GM21529 (cell line): ENCODE data around the gene OPALIN.

Source experiments
- ATAC-seq: cut with Tn5 transposase; IDR thresholded peaks from one replicate; pipeline ENCODE4 v1.9.1; 2021; ENCODE audit not compliant: unreplicated experiment

Gene OPALIN

GRCh38 chr10:96374639-96374984 lies 15.8 kb upstream of the OPALIN start:
- no peak for ATAC-seq

- ATAC-seq = no peak
Observed at GRCh38 chr10:96374004-96374403, 15.2 kb upstream of the OPALIN start.

- ATAC-seq = no peak
Observed at GRCh38 chr10:96371356-96371755, 12.6 kb upstream of the OPALIN start.

- no peak for ATAC-seq
Observed at GRCh38 chr10:96370584-96371157, 11.9 kb upstream of the OPALIN start.

- ATAC-seq = no peak
Observed at GRCh38 chr10:96369890-96370583, 11.2 kb upstream of the OPALIN start.

GRCh38 chr10:96368971-96369370 lies 10.2 kb upstream of the OPALIN start:
- no peak for ATAC-seq

- no peak for ATAC-seq
Observed at GRCh38 chr10:96367470-96367869, 8.7 kb upstream of the OPALIN start.

- ATAC-seq = no peak
Observed at GRCh38 chr10:96366508-96366907, 7.7 kb upstream of the OPALIN start.

- ATAC-seq = no peak
Observed at GRCh38 chr10:96365571-96365970, 6.8 kb upstream of the OPALIN start.

- no peak for ATAC-seq
Observed at GRCh38 chr10:96360766-96361165, 2.0 kb upstream of the OPALIN start.

- ATAC-seq = no peak
Observed at GRCh38 chr10:96360331-96360730, 1.5 kb upstream of the OPALIN start.

- ATAC-seq = no peak
Observed at GRCh38 chr10:96359616-96360015, 814 bp upstream of the OPALIN start.

- no peak for ATAC-seq
Observed at GRCh38 chr10:96357038-96357620, 1.7 kb downstream of the OPALIN start.

- no peak for ATAC-seq
Observed at GRCh38 chr10:96352582-96352981, 6.2 kb downstream of the OPALIN start.

GRCh38 chr10:96352027-96352426 lies 6.8 kb downstream of the OPALIN start:
- ATAC-seq = no peak

GRCh38 chr10:96346295-96346694 lies 12.5 kb downstream of the OPALIN start:
- ATAC-seq = no peak

- ATAC-seq = no peak
Observed at GRCh38 chr10:96345222-96345621, 13.6 kb downstream of the OPALIN start.

GRCh38 chr10:96344178-96344577 lies 14.6 kb downstream of the OPALIN start:
- no peak for ATAC-seq

- no peak for ATAC-seq
Observed at GRCh38 chr10:96342402-96342801, 16.4 kb downstream of the OPALIN start.

- no peak for ATAC-seq
Observed at GRCh38 chr10:96341219-96342182, 17.3 kb downstream of the OPALIN start.
